SW480 (cell line): Measurements from ENCODE around the gene COQ9.
"Not testable (repeated sequence)": the region's sequence is repeated elsewhere in the genome, so short reads cannot be mapped to it uniquely, and the experiment has no call there.

Experiments
- DNase-seq: peaks from one replicate; pipeline ENCODE4 v3.0.0-alpha.2; 2016; ENCODE audit warnings: low spot score

COQ9 gene

DNA sequence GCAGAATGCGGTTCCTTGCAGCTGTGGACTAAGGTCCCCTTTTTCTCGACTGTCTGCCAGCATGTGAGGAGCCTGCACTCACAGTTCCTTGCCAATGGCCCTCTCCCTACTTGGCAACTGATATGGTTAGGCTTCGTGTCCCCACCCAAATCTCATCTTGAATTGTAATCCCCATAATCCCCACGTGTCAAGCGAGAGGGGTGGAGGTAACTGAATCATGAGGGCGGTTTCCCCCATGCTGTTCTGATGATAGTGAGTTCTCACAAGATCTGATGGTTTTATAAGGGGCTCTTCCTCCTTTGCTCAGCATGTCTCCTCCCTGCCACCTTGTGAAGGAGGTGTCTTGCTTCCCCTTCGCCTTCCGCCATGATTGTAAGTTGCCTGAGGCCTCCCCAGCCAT is 20.0 kb upstream of the COQ9 start:
- DNase-seq: no peak

DNA sequence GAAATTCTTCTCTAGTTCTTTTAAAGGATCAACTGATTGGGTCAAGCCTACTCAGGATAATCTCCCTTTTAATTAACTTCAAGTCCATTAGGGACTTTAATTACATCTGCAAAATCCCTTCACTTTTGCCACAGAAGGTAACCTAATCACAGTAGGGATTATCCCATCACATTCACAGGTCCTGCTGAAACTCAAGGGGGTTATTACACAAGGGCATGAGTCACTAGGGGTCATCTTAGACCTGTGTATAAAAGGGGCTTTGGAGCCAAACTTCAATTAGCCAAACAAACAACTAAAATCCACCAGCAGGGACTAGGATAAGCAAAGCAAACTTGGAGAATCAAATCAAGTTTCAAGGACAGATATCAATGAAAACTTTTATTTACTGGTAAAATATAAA is 19.5 kb upstream of the COQ9 start:
- DNase-seq: no peak

DNA sequence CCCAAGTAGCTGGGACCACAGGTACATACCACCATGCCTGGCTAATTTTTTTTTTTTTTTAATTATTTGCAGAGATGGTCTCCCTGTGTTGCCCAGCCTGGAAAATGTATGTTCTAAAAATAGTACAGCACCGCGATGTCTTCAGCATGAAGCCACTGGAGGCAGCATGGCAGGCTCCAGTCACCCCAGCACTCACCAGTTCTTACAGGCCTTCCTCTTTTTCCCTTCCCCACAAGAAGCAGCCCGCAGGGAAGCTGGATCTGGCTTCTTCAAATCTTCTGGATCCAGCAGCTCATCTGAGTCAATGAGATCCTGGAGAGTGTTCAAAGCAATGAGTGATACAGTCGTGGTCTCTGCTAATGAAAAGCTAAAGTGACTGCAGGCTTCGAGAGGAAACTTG is 16.3 kb upstream of the COQ9 start:
- no peak for DNase-seq

DNA sequence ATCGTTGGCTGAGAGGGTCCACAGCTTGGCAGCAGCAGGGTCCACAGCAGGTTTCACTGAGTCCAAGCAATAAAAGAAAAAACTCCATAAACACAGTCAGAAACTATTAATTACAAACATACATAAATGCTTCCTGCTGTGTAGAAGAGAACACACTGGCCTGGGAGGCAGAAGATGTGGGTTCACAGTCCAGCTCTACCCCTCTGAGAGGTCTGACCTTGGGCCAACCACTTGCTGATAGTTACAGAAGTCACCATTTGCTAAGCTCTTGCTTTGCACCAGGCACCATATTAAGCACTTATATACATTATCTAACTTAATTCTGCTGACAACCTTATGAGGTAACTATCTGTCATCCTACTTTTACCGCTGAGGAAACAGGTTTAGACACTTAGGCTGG is 14.8 kb upstream of the COQ9 start:
- no peak for DNase-seq

DNA sequence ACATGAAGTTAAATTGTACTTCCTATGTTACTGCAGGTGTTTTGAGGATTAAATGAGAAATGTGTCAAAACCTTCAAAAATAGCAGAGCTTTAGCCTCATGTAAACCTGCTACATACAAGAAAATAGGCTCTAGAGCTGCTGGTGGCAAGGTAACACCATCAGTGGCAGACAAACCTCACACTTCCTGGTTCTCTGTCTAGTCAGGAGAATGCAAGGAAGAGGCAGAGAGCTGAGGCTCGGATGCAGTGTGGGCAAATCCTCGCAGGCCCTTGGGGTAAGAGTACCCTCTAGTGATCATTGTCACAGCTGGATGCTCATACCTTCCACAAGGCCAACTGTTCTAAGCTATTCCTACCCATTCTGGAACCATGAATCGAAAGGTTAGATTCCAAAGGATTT is 14.3 kb upstream of the COQ9 start:
- DNase-seq: no peak

DNA sequence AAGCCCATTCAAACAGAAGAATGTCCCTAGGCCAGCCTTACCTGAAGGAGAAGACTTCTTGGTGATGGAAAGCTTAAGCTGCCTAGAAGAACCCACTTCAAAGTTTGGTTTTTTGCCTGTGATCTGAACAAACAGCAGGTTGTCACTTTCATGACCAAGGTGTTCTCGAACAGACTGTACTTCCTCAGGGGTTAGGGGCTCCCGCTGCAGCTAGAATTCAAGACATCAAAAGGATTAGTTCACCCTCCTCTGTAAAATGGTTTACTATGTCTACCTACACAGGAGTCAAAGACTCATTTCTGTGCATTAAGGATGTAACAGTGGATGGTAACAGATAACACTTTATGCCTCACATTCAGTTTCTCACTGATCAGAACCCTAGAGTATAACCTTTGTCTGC is 13.3 kb upstream of the COQ9 start:
- DNase-seq: no peak

DNA sequence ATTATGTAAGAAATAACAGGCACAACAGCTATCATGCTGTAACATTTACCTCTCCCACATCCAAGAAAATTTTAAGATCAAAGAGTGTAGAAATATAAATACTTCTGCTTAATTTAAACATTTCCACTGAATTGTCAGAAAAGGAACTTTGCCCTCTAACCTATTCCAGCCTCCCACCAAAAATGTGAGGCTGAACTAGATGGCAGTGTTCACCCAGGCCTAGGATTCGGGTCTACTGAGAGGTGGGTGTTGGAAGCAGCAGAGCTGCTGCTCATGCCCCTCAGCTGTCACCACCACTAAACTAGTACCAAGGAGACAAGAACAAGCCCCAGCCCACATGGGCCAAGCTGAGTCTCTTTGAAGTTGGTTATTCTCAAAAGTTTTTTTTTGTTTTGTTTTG is 11.4 kb upstream of the COQ9 start:
- DNase-seq: no peak

DNA sequence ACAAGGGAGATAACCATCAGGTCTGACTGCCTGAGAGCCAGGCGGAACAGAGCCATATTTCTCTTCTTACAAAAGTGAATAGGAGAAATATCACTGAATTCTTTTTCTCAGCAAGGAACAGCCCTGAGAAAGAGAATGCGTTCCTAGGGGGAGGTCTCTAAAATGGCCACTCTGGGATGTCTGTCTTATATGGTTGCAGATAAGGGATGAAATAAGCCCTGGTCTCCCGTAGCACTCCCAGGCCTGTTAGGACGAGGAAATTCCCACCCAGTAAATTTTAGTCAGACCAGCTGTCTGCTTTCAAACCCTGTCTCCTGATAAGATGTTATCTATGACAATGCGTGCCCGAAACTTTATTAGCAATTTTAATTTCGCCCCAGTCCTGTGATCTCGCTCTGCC is 7.3 kb upstream of the COQ9 start:
- not testable (repeated sequence) for DNase-seq

DNA sequence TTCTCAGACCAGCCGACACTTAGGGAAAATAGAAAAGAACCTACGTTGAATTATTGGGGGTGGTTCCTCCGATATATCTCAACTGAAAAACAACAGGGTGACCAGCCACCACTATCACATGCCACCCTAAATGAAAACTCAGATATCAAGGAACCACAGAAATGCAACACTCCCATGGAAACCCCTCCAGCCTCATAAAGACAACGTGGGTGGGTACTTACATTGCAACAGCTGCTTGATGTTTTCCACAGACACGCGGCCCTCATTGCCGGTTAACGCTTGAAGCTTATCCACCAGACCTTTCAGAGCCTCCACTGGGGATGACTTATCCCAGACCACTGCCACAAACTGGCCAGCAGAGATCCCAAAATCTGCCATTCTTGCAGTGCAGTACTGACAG is 6.7 kb upstream of the COQ9 start:
- DNase-seq: not testable (repeated sequence)

DNA sequence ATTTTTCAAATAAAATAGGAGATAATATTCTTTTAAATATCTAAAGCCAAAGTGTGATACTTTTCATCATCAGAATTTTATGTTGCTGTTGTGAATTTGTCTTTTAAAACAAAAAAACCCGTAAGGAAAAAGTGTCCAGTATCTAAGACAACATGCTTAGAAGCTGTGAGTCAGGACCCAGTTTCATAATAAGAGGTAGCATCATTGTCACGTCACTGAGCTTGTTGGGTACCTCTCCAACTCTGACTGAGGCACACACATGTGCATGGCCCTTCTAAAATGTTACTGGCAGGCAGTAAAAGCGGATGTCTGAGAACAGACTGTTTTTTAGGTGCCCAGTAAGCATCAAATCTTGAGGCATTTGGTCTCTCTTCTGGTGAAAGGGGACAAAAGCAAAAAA is 2.6 kb upstream of the COQ9 start:
- no peak for DNase-seq

DNA sequence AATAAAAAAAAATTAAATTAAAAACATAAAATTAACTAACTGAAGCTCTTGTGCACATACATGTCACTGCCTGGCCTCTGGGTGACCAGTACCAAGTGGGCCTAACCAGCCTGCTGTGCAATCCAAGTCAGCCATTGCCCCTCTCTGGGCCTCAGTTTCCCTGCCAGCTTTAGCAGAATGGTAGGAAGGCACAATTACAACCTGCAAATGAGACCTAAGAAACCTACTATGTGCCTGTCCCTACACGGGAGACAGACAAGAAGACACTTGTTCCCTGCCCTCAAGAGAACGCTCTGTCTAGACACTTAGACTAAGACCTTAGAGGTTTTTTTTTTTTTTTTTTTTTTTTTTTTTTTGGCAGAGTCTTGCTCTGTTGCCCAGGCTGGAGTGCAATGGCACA is 1.8 kb upstream of the COQ9 start:
- no peak for DNase-seq

DNA sequence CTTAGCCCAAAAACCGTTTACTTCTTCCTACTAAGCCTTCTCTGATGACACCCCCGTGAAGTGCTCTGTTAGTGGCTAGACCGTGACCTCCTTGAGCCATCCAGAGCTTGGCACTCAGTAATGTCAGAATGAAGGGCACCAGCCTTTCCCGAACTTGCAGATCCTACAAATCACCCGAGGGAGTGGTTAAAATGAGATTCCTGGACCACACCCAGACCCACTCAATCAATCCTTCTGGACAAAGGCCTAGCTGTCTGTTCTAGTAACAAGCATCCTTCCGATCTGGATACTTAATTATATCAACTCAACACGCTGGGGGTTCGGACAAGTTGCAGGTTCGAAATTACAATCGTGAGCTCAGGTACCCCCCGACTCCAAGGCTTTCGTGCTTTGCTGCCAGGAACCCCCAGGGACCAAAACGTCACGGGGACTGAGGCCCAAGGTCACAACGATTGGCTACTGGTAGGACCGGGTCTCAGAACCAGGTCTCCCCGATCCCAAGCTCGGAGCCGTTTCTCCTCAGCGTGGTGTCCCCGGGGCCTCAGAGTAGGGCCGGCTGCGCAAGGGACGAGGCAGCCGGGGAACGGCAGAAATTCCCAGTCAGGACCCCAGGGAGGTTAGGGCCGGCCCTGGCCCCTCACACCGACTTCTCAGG is 621 bp upstream of the COQ9 start:
- peak; percentile 63 for DNase-seq

DNA sequence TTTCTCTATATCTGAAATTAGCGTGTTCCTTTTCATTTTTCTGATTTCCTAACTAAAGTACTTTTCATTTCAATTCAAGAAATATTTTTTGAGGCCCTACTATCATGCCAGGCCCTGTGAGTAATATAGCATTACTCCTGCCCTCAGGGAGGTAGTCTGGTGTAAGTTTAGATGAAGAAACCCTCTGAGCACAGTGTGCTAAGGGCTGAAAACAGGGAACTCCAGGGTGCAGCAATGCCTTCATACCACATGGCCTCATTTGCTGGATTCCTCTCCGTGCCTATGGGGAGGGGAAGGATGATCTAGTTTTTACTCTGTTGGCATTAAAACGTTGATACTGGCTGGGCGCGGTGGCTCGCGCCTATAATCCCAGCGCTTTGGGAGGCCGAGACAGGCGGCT is 4.7 kb downstream of the COQ9 start:
- DNase-seq: no peak

DNA sequence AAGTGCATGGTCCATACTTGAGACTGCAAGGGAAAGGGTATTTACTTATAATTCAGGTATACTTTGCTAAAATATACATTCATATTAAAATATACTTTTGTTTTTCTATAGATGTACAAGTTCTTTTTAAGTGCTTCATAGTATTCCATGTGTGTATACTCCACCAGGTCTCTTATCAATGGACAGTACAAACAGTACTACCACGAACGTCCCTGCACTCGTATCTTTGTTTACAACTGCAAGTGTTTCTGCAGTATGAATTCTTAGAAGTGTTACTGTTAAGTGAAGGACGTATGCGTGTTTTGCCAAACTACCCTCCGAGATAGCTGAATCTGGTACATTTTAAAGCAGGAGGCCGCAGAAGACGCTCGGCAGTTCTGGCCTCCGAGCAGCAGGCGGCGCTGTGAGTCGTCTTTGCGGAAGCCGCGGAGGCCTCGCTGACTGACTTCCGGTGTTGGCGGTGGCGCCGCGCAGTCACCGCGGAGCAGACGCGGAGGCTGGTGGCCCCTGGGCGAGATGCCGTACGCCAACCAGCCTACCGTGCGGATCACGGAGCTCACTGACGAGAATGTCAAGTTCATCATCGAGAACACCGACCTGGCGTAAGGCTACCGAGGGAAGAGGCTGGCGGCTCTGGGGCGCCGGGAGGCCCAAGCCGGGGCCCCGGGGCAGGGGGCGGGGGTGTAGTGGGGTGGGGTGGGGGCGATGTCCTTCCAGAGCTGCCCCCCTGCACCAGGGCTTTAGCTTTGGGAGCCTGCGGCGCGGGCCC is 15.1 kb downstream of the COQ9 start, which contains the start of gene POLR2C:
POLR2C (plus strand) TSS at position 471 of the 769 bp plus-strand sequence; CDS start at position 517, 46 bp downstream.
- DNase-seq: peak; percentile 72

DNA sequence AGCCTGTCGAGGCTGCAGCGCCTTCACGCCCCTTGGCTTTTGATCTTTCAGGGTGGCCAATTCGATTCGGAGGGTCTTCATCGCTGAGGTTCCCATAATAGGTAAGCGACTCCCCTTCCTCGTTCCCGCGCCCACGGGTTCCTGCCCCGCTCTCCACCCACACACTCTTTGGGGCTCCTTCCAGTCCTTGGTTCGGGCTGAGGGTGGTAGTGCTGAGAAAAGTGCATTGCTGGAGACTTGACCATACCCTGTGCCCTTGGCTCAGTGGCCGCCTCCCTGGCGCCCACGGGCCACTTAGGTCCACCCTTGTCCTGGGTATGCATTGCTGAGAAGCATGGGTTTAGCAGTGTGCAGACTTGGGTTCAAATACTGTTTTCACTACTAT is 15.7 kb downstream of the COQ9 start:
- no peak for DNase-seq

DNA sequence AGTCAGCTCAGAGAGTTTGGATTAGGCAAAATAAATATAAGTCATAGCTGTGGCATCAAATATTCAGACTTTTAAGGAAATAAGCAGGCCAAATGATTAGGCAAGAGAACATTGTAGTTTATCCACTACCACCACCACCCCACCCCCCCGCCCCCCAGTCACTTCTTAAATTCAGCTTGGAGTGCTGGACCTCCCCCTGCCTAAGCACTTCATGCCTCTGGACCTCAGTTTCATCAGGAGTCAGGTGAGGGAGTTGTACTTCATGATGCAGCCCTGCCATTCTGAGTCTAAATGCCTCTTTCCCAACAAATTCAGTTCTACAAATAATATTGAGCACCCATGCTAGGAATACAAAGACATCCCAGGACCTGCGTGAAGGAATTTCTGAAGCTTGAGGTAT is 17.2 kb downstream of the COQ9 start:
- DNase-seq: no peak

DNA sequence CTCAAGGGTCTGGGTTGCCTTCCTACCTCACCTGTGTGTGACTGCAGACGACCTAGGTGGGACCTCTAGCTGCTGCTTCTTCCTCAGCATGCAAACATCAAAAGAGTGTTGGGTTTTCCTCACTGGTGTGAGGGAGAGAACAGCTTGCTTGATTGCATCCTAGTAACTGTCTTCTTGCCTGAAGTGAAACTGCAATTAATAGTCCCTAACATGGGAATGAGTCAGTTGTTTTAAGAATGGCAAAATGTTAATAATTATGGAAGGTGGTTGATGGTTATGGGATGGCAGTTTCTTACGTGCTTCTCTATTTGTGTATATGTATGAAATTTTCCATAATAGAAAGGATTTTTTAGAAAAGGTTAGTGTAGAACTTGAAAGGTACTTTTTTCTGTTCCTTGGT is 21.1 kb downstream of the COQ9 start:
- DNase-seq: no peak

DNA sequence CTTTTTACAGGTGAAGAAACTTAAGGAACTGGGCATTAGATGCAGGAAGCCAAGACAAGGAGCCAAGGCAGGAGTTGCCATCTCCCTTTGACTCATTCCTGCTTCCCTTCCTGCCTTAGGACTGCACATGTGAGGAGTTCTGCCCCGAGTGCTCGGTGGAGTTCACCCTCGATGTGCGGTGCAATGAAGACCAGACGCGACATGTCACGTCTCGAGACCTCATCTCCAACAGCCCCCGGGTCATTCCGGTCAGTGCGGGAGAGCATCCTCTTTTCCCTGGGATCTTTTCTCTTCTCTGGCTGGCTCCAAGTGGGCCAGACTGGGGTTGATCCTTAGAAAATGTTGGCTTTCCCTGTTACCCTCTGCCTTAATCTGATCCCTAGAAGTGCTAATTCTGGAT is 21.8 kb downstream of the COQ9 start:
- no peak for DNase-seq

DNA sequence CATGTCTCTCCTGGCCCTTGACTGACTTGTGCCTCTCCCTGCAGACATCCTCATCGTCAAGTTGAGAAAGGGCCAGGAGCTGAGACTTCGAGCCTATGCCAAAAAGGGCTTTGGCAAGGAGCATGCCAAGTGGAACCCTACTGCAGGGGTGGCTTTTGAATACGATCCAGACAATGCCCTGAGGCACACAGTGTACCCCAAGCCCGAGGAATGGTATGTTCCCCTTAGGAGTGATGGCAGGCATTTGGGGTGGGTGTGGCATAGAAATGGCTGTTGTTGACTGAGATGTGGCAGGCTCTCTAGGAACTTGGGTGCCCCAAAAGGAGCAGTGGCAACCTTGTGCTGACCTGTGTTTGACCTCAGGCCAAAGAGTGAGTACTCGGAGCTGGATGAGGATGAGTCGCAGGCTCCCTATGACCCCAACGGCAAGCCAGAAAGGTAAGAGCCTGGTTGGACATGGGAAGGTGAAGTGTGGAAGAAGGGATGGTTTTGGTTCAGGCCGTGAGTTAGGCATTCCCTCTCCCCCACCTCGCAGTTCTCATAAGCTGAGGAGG is 22.7 kb downstream of the COQ9 start:
- DNase-seq: no peak

DNA sequence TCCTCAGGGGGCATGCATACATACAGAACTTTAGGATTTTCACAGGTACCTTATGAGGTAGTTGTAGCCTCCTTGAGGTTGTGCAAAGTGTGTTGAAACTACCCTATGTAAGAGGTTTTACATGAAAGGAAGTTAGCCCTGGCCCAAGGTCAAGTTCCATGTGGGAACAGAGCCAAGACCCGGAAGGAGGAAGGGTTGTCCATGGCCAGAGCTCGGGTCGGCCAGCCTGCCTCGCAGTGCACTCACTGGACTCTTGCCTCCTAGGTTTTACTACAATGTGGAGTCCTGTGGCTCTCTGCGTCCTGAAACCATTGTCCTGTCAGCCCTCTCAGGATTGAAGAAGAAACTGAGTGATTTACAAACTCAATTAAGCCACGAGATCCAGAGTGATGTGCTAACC is 23.4 kb downstream of the COQ9 start:
- no peak for DNase-seq

DNA sequence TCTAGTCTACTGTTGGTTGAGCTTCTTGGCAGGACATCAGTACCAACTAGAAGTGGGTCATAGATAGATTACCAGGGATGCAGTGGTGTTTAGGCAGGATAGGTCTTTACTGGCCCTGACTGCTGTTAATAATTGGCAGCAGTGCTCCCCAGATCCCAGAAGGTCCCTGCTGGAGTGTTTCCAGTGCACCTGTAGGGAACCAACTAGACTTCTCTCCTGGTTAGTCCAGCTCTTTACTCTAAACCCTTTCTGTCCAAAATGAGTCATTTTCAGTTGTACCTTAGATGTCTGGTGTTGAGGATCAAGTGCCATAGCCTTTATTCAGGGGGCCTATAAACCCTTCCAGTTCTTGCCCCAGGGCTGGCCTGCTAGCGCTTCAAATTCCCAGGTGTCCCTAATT is 23.9 kb downstream of the COQ9 start:
- DNase-seq: no peak

DNA sequence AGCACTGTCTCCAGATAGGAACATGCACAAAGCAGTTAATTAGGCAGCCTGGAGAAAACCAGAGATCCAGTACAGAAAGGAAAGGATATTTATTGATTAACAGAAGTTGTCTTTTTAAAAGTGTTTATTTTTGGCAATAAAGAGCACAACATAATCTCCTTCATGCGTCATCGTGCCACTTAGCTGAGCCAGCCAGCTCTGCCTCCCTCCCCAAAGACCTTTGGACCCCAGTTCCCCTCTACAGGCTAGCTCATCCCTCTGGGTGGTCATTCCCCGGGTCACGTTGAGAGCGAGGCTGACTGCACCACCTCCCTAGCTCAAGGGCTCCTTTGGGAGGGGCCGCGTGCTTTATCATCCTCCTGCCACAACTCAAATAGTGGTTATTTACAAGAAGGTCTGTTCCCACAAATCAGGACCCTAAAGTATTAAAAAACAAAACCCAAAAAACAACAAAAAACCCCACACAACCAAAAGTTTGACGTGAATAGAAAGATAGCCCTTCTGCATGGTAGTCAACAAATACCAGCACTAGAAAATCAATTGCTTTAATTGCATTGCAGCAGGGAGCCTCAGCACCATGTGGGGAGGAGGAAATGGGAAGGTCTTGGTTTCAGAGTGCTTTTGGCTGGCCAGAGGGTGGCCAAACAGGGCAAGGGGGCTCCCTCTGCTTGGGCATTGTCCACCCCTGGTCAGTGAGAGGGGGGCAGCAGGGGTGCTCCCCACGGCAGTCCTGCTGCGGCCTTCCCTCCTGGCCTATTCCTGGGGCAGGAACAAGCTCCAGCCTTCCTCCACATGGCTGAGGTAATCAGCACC is 24.8 kb downstream of the COQ9 start:
- DNase-seq: no peak

DNA sequence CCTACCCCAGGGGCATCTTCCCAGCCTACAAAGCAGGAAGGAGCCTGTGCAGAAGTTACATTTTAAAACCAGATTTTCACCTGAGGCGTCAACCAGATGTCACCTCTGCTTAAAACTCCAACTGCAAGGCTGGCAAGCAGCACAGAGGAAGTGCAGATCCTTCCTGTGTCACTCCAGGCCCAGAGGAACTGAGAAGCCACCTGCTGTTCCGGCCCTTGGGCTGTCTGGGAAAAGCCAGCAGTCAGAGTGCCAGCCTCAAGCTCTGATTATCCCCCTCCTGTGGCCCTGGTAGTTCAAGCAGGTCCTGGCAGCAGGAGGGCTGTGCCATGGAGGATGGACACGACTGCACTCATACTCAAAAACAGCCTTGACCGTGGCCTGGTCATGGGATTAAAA is 25.4 kb downstream of the COQ9 start:
- no peak for DNase-seq
